OCI-LY3 (cell line): ENCODE measurements around the gene RNF13.

Experiments
- H2AFZ ChIP-seq: fragments of 200-600, 300-600 bp; shearing (Covaris generic); 2 replicates; pipeline ENCODE4 v1.6.0; 2014; ENCODE audit warnings: antibody characterized with exemption, low read depth, low read length
- H3K27ac ChIP-seq: fragments of 200-600, 300-600 bp; sonication (generic); 2 replicates; pipeline ENCODE4 v1.5.1; 2014; ENCODE audit warnings: mild to moderate bottlenecking, low read length, moderate library complexity, mixed read lengths
- H3K27me3 ChIP-seq: fragments of 200-600, 300-600 bp; sonication (generic); 2 replicates; pipeline ENCODE4 v1.6.1; 2014; ENCODE audit warnings: low read depth, low read length, mixed read lengths
- H3K36me3 ChIP-seq: fragments of 200-600, 300-600 bp; sonication (generic); replicated peaks from 2 replicates; pipeline ENCODE3; 2014; ENCODE audit warnings: low read depth, low read length, mixed read lengths
- H3K4me1 ChIP-seq: fragments of 300-600, 200-600 bp; sonication (generic); 2 replicates; pipeline ENCODE4 v1.6.1; 2014; ENCODE audit warnings: low read length, mixed read lengths
- H3K4me2 ChIP-seq: fragments of 200-600, 300-600 bp; sonication (generic); 2 replicates; pipeline ENCODE4 v1.6.1; 2014; ENCODE audit warnings: low read length, mixed read lengths
- H3K4me3 ChIP-seq: fragments of 300-600, 200-600 bp; sonication (generic); 2 replicates; pipeline ENCODE4 v1.5.1; 2014; ENCODE audit warnings: antibody characterized with exemption, mild to moderate bottlenecking, low read length, moderate library complexity
- H3K79me2 ChIP-seq: fragments of 300-600, 200-600 bp; shearing (Covaris generic); 2 replicates; pipeline ENCODE4 v1.6.1; 2014; ENCODE audit warnings: mild to moderate bottlenecking, low read length, mixed read lengths
- H3K9ac ChIP-seq: fragments of 300-600, 200-600 bp; shearing (Covaris generic); 2 replicates; pipeline ENCODE4 v1.6.0; 2014; ENCODE audit warnings: mild to moderate bottlenecking, low read length, moderate library complexity
- H3K9me3 ChIP-seq: fragments of 200-600, 300-600 bp; shearing (Covaris generic); 2 replicates; pipeline ENCODE4 v1.6.1; 2014; ENCODE audit warnings: low read length, mixed read lengths; ENCODE audit not compliant: insufficient read depth
- H4K20me1 ChIP-seq: fragments of 200-600, 300-600 bp; sonication (generic); 2 replicates; pipeline ENCODE4 v1.6.1; 2016; ENCODE audit warnings: low read length, mixed read lengths; ENCODE audit not compliant: insufficient read depth
- CTCF ChIP-seq: fragments of 200-600, 300-600 bp; sonication (generic); IDR thresholded peaks from 2 replicates; pipeline ENCODE4 v1.5.1; 2014; ENCODE audit warnings: antibody characterized with exemption, low read length, low read depth
- EZH2phosphoT487 ChIP-seq: fragments of 200-600 bp; shearing (Covaris generic); IDR thresholded peaks from 2 replicates; pipeline ENCODE4 v1.6.1; 2018; ENCODE audit warnings: antibody characterized with exemption, mixed run types, low read depth

Gene RNF13

GRCh38 chr3:149969940-149970715 is 157.1 kb downstream of the RNF13 start:
- Histone ChIP-seq H3K27me3 (peaks cover 11% of the 10 kb centered on the region), H3K36me3 (no peaks in the 10 kb centered on the region), H3K79me2 (no peaks in the 10 kb centered on the region), H3K4me3 (peak overlapping the region; percentile 98), H3K9ac (peak overlapping the region; percentile 57), H4K20me1 (no peaks in the 10 kb centered on the region), H3K27ac (no peak overlapping the region), H3K9me3 (no peaks in the 10 kb centered on the region), H2AFZ (peak overlapping the region; percentile 86), H3K4me2 (peak overlapping the region; percentile 95), H3K4me1 (peaks cover 13% of the 10 kb centered on the region)
- TF ChIP-seq EZH2phosphoT487, result no peak
- TF ChIP-seq CTCF, result no peak

GRCh38 chr3:149970716-149971402 is 157.8 kb downstream of the RNF13 start, which contains the start of gene PFN2:
Gene PFN2 (minus strand): TSS chr3:149970895. CDS start chr3:149970856, 39 bp downstream.
- Histone ChIP-seq H2AFZ (peak within 1 kb of the TSS; percentile 86), H3K4me3 (peak within 1 kb of the TSS; percentile 98), H3K4me2 (peak within 1 kb of the TSS; percentile 95), H3K36me3 (no peaks in the 10 kb centered on the region), H3K4me1 (peaks cover 15% of the 10 kb centered on the region), H3K27me3 (peaks cover 11% of the 10 kb centered on the region), H3K27ac (no peak within 1 kb of the TSS), H4K20me1 (no peaks in the 10 kb centered on the region), H3K79me2 (no peaks in the 10 kb centered on the region), H3K9ac (peak within 1 kb of the TSS; percentile 57), H3K9me3 (no peaks in the 10 kb centered on the region)
- TF ChIP-seq EZH2phosphoT487 (no peak), CTCF (no peak)

- no peak overlapping the region for H3K27ac ChIP-seq
- H3K79me2 ChIP-seq, result no peaks in the 10 kb centered on the region
- H4K20me1 ChIP-seq, result no peaks in the 10 kb centered on the region
- no peaks in the 10 kb centered on the region for H3K36me3 ChIP-seq
- no peaks in the 10 kb centered on the region for H3K9me3 ChIP-seq
- peaks cover 11% of the 10 kb centered on the region for H3K27me3 ChIP-seq
- H2AFZ ChIP-seq, result peak overlapping the region; percentile 79; the same call in 1 of the 2 replicates
- peak overlapping the region; percentile 98 for H3K4me3 ChIP-seq
- peak overlapping the region; percentile 95 for H3K4me2 ChIP-seq
- H3K9ac ChIP-seq, result peak overlapping the region; percentile 57
- peaks cover 15% of the 10 kb centered on the region for H3K4me1 ChIP-seq
- TF ChIP-seq EZH2phosphoT487 (no peak), CTCF (no peak)
Measured at GRCh38 chr3:149971403-149972075, 158.5 kb downstream of the RNF13 start.

GRCh38 chr3:149975919-149976318 is 162.9 kb downstream of the RNF13 start:
- no peaks in the 10 kb centered on the region for H3K36me3 ChIP-seq
- H3K27ac ChIP-seq, result no peak overlapping the region
- no peaks in the 10 kb centered on the region for H3K9me3 ChIP-seq
- H2AFZ ChIP-seq, result no peak overlapping the region
- no peak overlapping the region for H3K9ac ChIP-seq
- H3K4me2 ChIP-seq, result no peak overlapping the region
- H3K79me2 ChIP-seq, result no peaks in the 10 kb centered on the region
- peaks cover 11% of the 10 kb centered on the region for H3K27me3 ChIP-seq
- peaks cover 10% of the 10 kb centered on the region for H3K4me1 ChIP-seq
- no peak overlapping the region for H3K4me3 ChIP-seq
- no peaks in the 10 kb centered on the region for H4K20me1 ChIP-seq
- TF ChIP-seq EZH2phosphoT487, result no peak
- peak; percentile 48 for TF ChIP-seq CTCF
